H1 (cell line): Measurements from ENCODE around the gene KLF16. TPM values are rescaled to one million over a fixed set of nuclear protein-coding genes. Genes with fewer than 3 reads are reported as not detected.

ENCODE experiments used
- CTCF ChIA-PET: fragments of 300-600 bp; sonication (Branson Sonifier 250); formaldehyde crosslinking; loops from one replicate; lab custom pipeline; 2021; ENCODE audit not compliant: partially characterized antibody; lab: Charles Lee
- POLR2A ChIA-PET: fragments of 300-600 bp; sonication (Branson Sonifier 250); formaldehyde crosslinking; loops from one replicate; lab custom pipeline; 2021; ENCODE audit warnings: inconsistent platforms; ENCODE audit not compliant: partially characterized antibody; lab: Charles Lee
- DNase-seq, 2 experiments: peaks; one replicate each; pipeline versions ENCODE4 v3.0.0 to v3.0.0-alpha.2; 2010 to 2022; ENCODE audit warnings: low spot score in 2 of 2, low read depth in 1 of 2, mixed read lengths in 1 of 2
- FAIRE-seq: peaks from 2 replicates; lab custom pipeline; 2011; peaks lifted over from hg19 to GRCh38; lab: Jason Lieb, UNC
- H2AFZ ChIP-seq: 2 replicates; pipeline ENCODE4 v1.8.1; 2012; ENCODE audit warnings: low read length, inconsistent platforms
- H2AK5ac ChIP-seq: 2 replicates; pipeline ENCODE4 v1.6.1; 2013; ENCODE audit warnings: low read depth, low read length
- H2BK120ac ChIP-seq: replicated peaks from 2 replicates; pipeline ENCODE3; 2013; ENCODE audit warnings: low read depth, low read length, inconsistent platforms
- H2BK12ac ChIP-seq: 2 replicates; pipeline ENCODE4 v1.6.1; 2013; ENCODE audit warnings: low read depth, low read length
- H2BK15ac ChIP-seq: 2 replicates; pipeline ENCODE4 v1.6.1; 2013; ENCODE audit warnings: low read length
- H2BK20ac ChIP-seq: 2 replicates; pipeline ENCODE4 v1.6.1; 2013; ENCODE audit warnings: low read length
- H2BK5ac ChIP-seq: 2 replicates; pipeline ENCODE4 v1.6.1; 2013; ENCODE audit warnings: low read depth, low read length
- H3K14ac ChIP-seq: 2 replicates; pipeline ENCODE4 v1.6.1; 2013; ENCODE audit warnings: inconsistent platforms; ENCODE audit not compliant: insufficient read length
- H3K18ac ChIP-seq: 2 replicates; pipeline ENCODE4 v1.6.1; 2013; ENCODE audit warnings: low read length; ENCODE audit errors: extremely low read depth
- H3K23ac ChIP-seq: 2 replicates; pipeline ENCODE4 v1.6.1; 2013; ENCODE audit warnings: inconsistent platforms; ENCODE audit not compliant: insufficient read length
- H3K23me2 ChIP-seq: 2 replicates; pipeline ENCODE4 v1.6.1; 2013; ENCODE audit warnings: low read depth, low read length
- H3K27ac ChIP-seq: 2 replicates; pipeline ENCODE4 v1.6.1; 2011; ENCODE audit warnings: low read depth, low read length, inconsistent platforms
- H3K27me3 ChIP-seq, 4 experiments: replicated peaks in 1 of 4; 1 replicate in 1 of 4; 2 replicates in 3 of 4; pipeline versions ENCODE4 v1.6.1 to v1.8.1; 2011 to 2013; ENCODE audit warnings: low read length in 3 of 4, mild to moderate bottlenecking in 3 of 4, inconsistent platforms in 2 of 4, mixed read lengths in 2 of 4, moderate library complexity in 1 of 4; ENCODE audit not compliant: control insufficient read depth in 3 of 4, insufficient read depth in 3 of 4; ENCODE audit errors: extremely low read depth in 1 of 4
- H3K36me3 ChIP-seq, 4 experiments: 2 replicates each; pipeline versions ENCODE4 v1.6.1 to v1.8.1; 2011 to 2013; ENCODE audit warnings: mild to moderate bottlenecking in 4 of 4, low read length in 3 of 4, moderate library complexity in 2 of 4, control low read depth in 1 of 4, inconsistent platforms in 1 of 4; ENCODE audit not compliant: insufficient read depth in 4 of 4, control insufficient read depth in 2 of 4
- H3K4ac ChIP-seq: replicated peaks from 2 replicates; pipeline ENCODE3; 2013; ENCODE audit warnings: low read length, low read depth, mixed read lengths, inconsistent platforms; ENCODE audit not compliant: insufficient read length
- H3K4me1 ChIP-seq, 4 experiments: replicated peaks in 1 of 4; 1 replicate in 1 of 4; 2 replicates in 3 of 4; pipeline versions ENCODE4 v1.6.1 to v1.8.1; 2011 to 2013; ENCODE audit warnings: low read length in 3 of 4, inconsistent platforms in 2 of 4, mixed read lengths in 1 of 4; ENCODE audit not compliant: insufficient read depth in 4 of 4, control insufficient read depth in 3 of 4
- H3K4me2 ChIP-seq, 2 experiments: 2 replicates each; pipeline versions ENCODE4 v1.6.1 to v1.8.1; 2011 to 2013; ENCODE audit warnings: low read depth in 2 of 2, low read length in 2 of 2, control low read depth in 1 of 2, inconsistent platforms in 1 of 2, mild to moderate bottlenecking in 1 of 2; ENCODE audit not compliant: insufficient read depth in 1 of 2
- H3K4me3 ChIP-seq, 4 experiments: fragments of 200-600, 300-600 bp in 1 of 4; sonication (generic), shearing (Covaris generic), sonication (Bioruptor Twin) in 1 of 4; 2 replicates each; pipeline versions ENCODE4 v1.5.1 to v1.8.1; 2011 to 2016; ENCODE audit warnings: low read length in 4 of 4, low read depth in 3 of 4, control low read depth in 2 of 4, inconsistent platforms in 2 of 4, mild to moderate bottlenecking in 2 of 4, mixed read lengths in 1 of 4, moderate library complexity in 1 of 4; ENCODE audit not compliant: insufficient read depth in 2 of 4; ENCODE audit errors: extremely low read depth in 1 of 4
- H3K56ac ChIP-seq: replicated peaks from 2 replicates; pipeline ENCODE3; 2013; ENCODE audit warnings: low read depth, mild to moderate bottlenecking, mixed read lengths, low read length, inconsistent platforms; ENCODE audit not compliant: insufficient read length
- H3K79me1 ChIP-seq: 2 replicates; pipeline ENCODE4 v1.6.1; 2013; ENCODE audit warnings: low read depth, low read length, control low read depth
- H3K79me2 ChIP-seq, 2 experiments: 2 replicates each; pipeline versions ENCODE4 v1.6.1 to v1.8.1; 2012 to 2013; ENCODE audit warnings: low read length in 2 of 2, mild to moderate bottlenecking in 2 of 2, inconsistent platforms in 1 of 2; ENCODE audit not compliant: insufficient read depth in 2 of 2, control insufficient read depth in 1 of 2
- H3K9ac ChIP-seq, 4 experiments: replicated peaks in 1 of 4; 1 replicate in 1 of 4; 2 replicates in 3 of 4; pipeline versions ENCODE4 v1.6.1 to v1.8.1; 2011 to 2013; ENCODE audit warnings: low read depth in 3 of 4, low read length in 3 of 4, control low read depth in 2 of 4, mild to moderate bottlenecking in 2 of 4, moderate library complexity in 2 of 4, inconsistent platforms in 1 of 4; ENCODE audit errors: extremely low read depth in 1 of 4
- H3K9me3 ChIP-seq, 2 experiments: 2 replicates each; pipeline versions ENCODE4 v1.6.1 to v1.8.1; 2012 to 2013; ENCODE audit warnings: mild to moderate bottlenecking in 2 of 2, moderate library complexity in 2 of 2, control low read depth in 1 of 2, inconsistent platforms in 1 of 2, low read depth in 1 of 2, low read length in 1 of 2, mixed read lengths in 1 of 2; ENCODE audit not compliant: insufficient read depth in 2 of 2
- H4K20me1 ChIP-seq, 2 experiments: replicated peaks in 1 of 2; 2 replicates each; pipeline versions ENCODE3 to v1.8.1; 2011 to 2013; ENCODE audit warnings: inconsistent platforms in 2 of 2, low read length in 2 of 2, mild to moderate bottlenecking in 1 of 2; ENCODE audit not compliant: insufficient read depth in 2 of 2, control insufficient read depth in 1 of 2
- H4K5ac ChIP-seq: 2 replicates; pipeline ENCODE4 v1.6.1; 2013; ENCODE audit warnings: low read length, low read depth, mixed read lengths, inconsistent platforms; ENCODE audit not compliant: insufficient read length
- H4K8ac ChIP-seq: 2 replicates; pipeline ENCODE4 v1.8.0; 2013; ENCODE audit warnings: mild to moderate bottlenecking, moderate library complexity, low read length, inconsistent platforms; ENCODE audit not compliant: insufficient read depth; ENCODE audit errors: extremely low read depth
- H4K91ac ChIP-seq: replicated peaks from 2 replicates; pipeline ENCODE3; 2013; ENCODE audit warnings: low read length, mixed read lengths, inconsistent platforms; ENCODE audit not compliant: insufficient read length
- BRCA1 ChIP-seq: IDR thresholded peaks from 2 replicates; pipeline ENCODE4 v1.6.1; 2012; ENCODE audit warnings: low read depth, low read length, improper control_type of control experiment
- GTF2F1 ChIP-seq: IDR thresholded peaks from 2 replicates; pipeline ENCODE4 v1.6.1; 2012; ENCODE audit warnings: low read depth, low read length, improper control_type of control experiment, borderline replicate concordance
- NANOG ChIP-seq: IDR thresholded peaks from 2 replicates; pipeline ENCODE4 v1.6.1; 2011; ENCODE audit warnings: low read length, low read depth, mild to moderate bottlenecking, inconsistent platforms; ENCODE audit not compliant: insufficient read depth, poor library complexity, severe bottlenecking
- RNF2 ChIP-seq: fragments of 200-900, 300-1000 bp; sonication (generic); IDR thresholded peaks from 2 replicates; pipeline ENCODE4 v1.7.1; 2016; ENCODE audit warnings: borderline replicate concordance, low read depth, mild to moderate bottlenecking, antibody characterized with exemption, low read length; ENCODE audit not compliant: poor library complexity, severe bottlenecking; ENCODE audit errors: missing control alignments
- RXRA ChIP-seq: IDR thresholded peaks from 2 replicates; pipeline ENCODE4 v1.6.1; 2011; ENCODE audit warnings: low read depth, mild to moderate bottlenecking, low read length, moderate library complexity; ENCODE audit not compliant: insufficient read depth
- SIN3A ChIP-seq, 2 experiments: IDR thresholded peaks in 1 of 2; conservative IDR thresholded peaks in 1 of 2; 2 replicates each; pipeline ENCODE4 v1.6.1; 2011 to 2012; ENCODE audit warnings: low read length in 2 of 2, improper control_type of control experiment in 1 of 2, low read depth in 1 of 2, mild to moderate bottlenecking in 1 of 2
- SIX5 ChIP-seq: IDR thresholded peaks from 2 replicates; pipeline ENCODE4 v1.6.1; 2011; ENCODE audit warnings: mild to moderate bottlenecking, low read depth, low read length
- SP4 ChIP-seq: IDR thresholded peaks from 2 replicates; pipeline ENCODE4 v1.6.1; 2012; ENCODE audit warnings: low read length, inconsistent platforms
- WGBS, 2 experiments: shearing (Covaris generic) in 1 of 2; methylation state at CpG; one replicate each; pipeline versions ENCODE4 v1.1.6 to v1.1.7; 2013 to 2015; ENCODE audit warnings: low lambda C conversion rate in 2 of 2, mixed read lengths in 2 of 2, inconsistent platforms in 1 of 2, low coverage in 1 of 2, missing lambda C conversion rate in 1 of 2; ENCODE audit not compliant: insufficient replicate concordance in 2 of 2, insufficient coverage in 1 of 2, insufficient read length in 1 of 2; ENCODE audit errors: extremely low coverage in 1 of 2, missing lambda C conversion rate in 1 of 2; 5-methylcytosine and 5-hydroxymethylcytosine counted together
- polyA plus RNA-seq, 7 experiments: library from polyadenylated mRNA; depleted of rRNA in 3 of 7; stranded (reverse) in 5 of 7; unstranded in 2 of 7; fragments of >200 nt in 5 of 7; fragments of 200-250 nt in 2 of 7; gene quantifications; 1 replicate in 5 of 7; 2 replicates in 1 of 7; 4 replicates in 1 of 7; pipeline versions ENCODE4 v1.2.1 to v1.2.3, GENCODE V29; 2011 to 2013; ENCODE audit warnings: missing spikeins in 2 of 7, mixed read lengths in 2 of 7
- total RNA-seq: library from RNA; stranded (reverse); fragmentation: NEBNext Ultra II Directional; extraction: Animal tissue kit (Norgen Biotek cat#: 25700); gene quantifications from 2 replicates; pipeline ENCODE4 v1.2.1, GENCODE V29; 2021

The KLF16 gene
- total and polyA plus RNA-seq, 2 of the 8 experiments (the other 6 are each of a cell fraction or from before 2014, with no cell fraction given) = 14.3 to 45.9 TPM

DNA sequence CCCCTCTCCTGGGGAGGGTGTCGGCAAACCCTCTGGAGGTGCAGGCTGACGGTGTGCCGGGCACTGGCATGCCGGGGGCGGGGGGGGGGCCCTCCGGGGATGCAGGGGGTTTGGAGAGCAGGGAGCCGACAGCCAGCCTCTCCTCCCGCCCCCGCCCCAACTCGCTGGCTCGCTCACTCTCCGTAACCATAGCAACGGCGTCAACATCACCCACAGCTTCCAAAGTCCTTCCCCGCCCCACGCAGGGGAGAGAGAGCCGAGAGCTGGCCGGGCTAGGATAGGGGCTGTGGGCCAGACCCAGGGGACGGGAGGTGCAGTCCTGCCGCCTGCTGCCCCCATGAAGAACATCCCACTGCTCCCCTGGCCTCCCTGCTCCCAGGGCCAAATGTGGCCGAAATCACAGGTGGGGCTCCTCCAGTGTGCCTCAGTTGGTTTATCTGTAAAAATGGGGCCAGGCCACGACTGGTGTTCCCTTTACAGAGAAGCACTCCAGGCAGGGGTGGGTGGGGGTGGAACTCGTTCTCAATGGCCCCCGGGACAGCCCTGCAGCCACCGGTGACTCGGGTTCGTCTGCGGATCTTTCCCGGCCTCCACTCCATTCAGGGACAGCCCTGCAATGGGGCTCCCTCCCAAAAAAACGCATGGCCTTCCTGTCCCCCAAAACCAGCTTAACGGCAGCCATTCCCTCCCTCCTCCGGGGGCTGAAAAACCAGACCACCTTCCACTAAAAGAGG lies 3.2 kb downstream of the KLF16 start:
- no peak overlapping the region for H2AFZ ChIP-seq
- no peak overlapping the region; the same call in 1 of the 2 replicates for H4K8ac ChIP-seq
- DNase-seq = peak in 1 of 2 experiments; percentile 61
- peaks cover 39 to 49% of the 10 kb centered on the region in 2 experiments for H4K20me1 ChIP-seq
- H3K56ac ChIP-seq = no peak overlapping the region
- TF ChIP-seq RXRA (no peak), SP4 (no peak), SIN3A (conservative IDR thresholded peaks at IDR 0.05 in 1 of 2, IDR thresholded peaks at IDR 0.05 in 1 of 2; ENCODE audit: low read depth in 1 of 2, low read length in 2 of 2) (0 out of 4 replicates have a peak, but pooled peaks of 1 of the 2 experiments have one; percentile 45), GTF2F1 (no peak), SIX5 (no peak), BRCA1 (no peak), NANOG (no peak), RNF2 (no peak)
- TF ChIP-seq, all 59 proteins: peak for 1
- no peak overlapping the region for H4K5ac ChIP-seq
- H2BK20ac ChIP-seq = no peak overlapping the region
- H3K4ac ChIP-seq = no peak overlapping the region
- peaks cover 22% of the 10 kb centered on the region for H3K79me1 ChIP-seq
- peak overlapping the region in 3 of 4 experiments; percentile 72 to 84 (median 81); a peak in 5 of 8 replicates for H3K4me3 ChIP-seq
- H3K4me2 ChIP-seq = peak overlapping the region; percentile 89 to 90
- ChIA-PET CTCF (interaction anchor here (1.3 to 1.7 kb wide), 2 partner anchors 17 to 27 kb away, joined by 3 to 5 read pairs; no protein-coding TSS in a partner anchor), POLR2A (interaction anchor here (1.1 kb wide), 1 partner anchor 44 kb away, joined by 3 read pairs; no protein-coding TSS in a partner anchor)
- no peak overlapping the region for H2BK12ac ChIP-seq
- no peak overlapping the region for H3K23ac ChIP-seq
- no peak overlapping the region for H4K91ac ChIP-seq
- no peak overlapping the region for H2AK5ac ChIP-seq
- no peak overlapping the region for H2BK120ac ChIP-seq
- peaks cover 0 to 59% (median 48%) of the 10 kb centered on the region in 4 experiments; a peak in 6 of 7 replicates for H3K4me1 ChIP-seq
- H3K9ac ChIP-seq = no peak overlapping the region; a peak in 1 of 7 replicates
- no peak overlapping the region for H2BK5ac ChIP-seq
- 40% methylated on average over 18 of the region's 32 CpGs; no CpG with 5 or more reads in 1 of the 2 experiments for WGBS, 2 experiments
- H3K9me3 ChIP-seq = no peaks in the 10 kb centered on the region
- H3K27me3 ChIP-seq = peaks cover 0 to 15% (median 6%) of the 10 kb centered on the region in 4 experiments; a peak in 5 of 7 replicates
- H2BK15ac ChIP-seq = no peak overlapping the region
- no peaks in the 10 kb centered on the region for H3K36me3 ChIP-seq
- peaks cover 12% of the 10 kb centered on the region; the same call in 1 of the 2 replicates for H3K23me2 ChIP-seq
- no peak overlapping the region for H3K27ac ChIP-seq
- no peak overlapping the region for H3K14ac ChIP-seq
- peaks cover 18 to 62% of the 10 kb centered on the region in 2 experiments; a peak in 3 of 4 replicates for H3K79me2 ChIP-seq
- H3K18ac ChIP-seq = no peak overlapping the region
- no peak for FAIRE-seq
